Keratinocyte (primary cell): ENCODE data around the gene ATXN7L1. TPM values are rescaled to one million over a fixed set of nuclear protein-coding genes. Genes with fewer than 3 reads are reported as not detected.

Experiments
- DNase-seq: peaks from one replicate; pipeline ENCODE4 v3.0.0-alpha.2; 2011; ENCODE audit warnings: low read depth, missing footprints, low spot score
- FAIRE-seq: peaks from 2 replicates; lab custom pipeline; 2011; peaks lifted over from hg19 to GRCh38; lab: Jason Lieb, UNC
- H2AFZ ChIP-seq: 2 replicates; pipeline ENCODE4 v1.6.0; 2012; ENCODE audit warnings: low read length, control low read depth, inconsistent platforms; ENCODE audit not compliant: control insufficient read depth
- H3K27ac ChIP-seq: 2 replicates; pipeline ENCODE4 v1.5.1; 2011; ENCODE audit warnings: low read length; ENCODE audit not compliant: control insufficient read depth, insufficient read depth
- H3K27me3 ChIP-seq: 3 replicates; pipeline ENCODE4 v1.6.0; 2011; ENCODE audit warnings: low read length; ENCODE audit not compliant: control insufficient read depth, insufficient read depth; ENCODE audit errors: extremely low read depth
- H3K36me3 ChIP-seq, 2 experiments: 2 replicates in 1 of 2; 3 replicates in 1 of 2; pipeline ENCODE4 v1.5.1; 2011; ENCODE audit warnings: low read length in 2 of 2, mild to moderate bottlenecking in 1 of 2; ENCODE audit not compliant: control insufficient read depth in 2 of 2, insufficient read depth in 2 of 2; ENCODE audit errors: extremely low read depth in 1 of 2
- H3K4me1 ChIP-seq: 3 replicates; pipeline ENCODE4 v1.5.1; 2011; ENCODE audit warnings: low read length; ENCODE audit not compliant: control insufficient read depth, insufficient read depth; ENCODE audit errors: extremely low read depth
- H3K4me2 ChIP-seq: 3 replicates; pipeline ENCODE4 v1.6.0; 2011; ENCODE audit warnings: low read depth, low read length; ENCODE audit not compliant: control insufficient read depth, insufficient read depth; ENCODE audit errors: extremely low read depth
- H3K4me3 ChIP-seq, 3 experiments: fragments of 200-600 bp in 1 of 3; sonication (generic) in 1 of 3; 2 replicates in 2 of 3; 3 replicates in 1 of 3; pipeline ENCODE4 v1.5.1; 2011 to 2016; ENCODE audit warnings: low read length in 3 of 3, mild to moderate bottlenecking in 3 of 3, control low read depth in 2 of 3, inconsistent platforms in 1 of 3, low read depth in 1 of 3, mixed read lengths in 1 of 3, mixed run types in 1 of 3, moderate library complexity in 1 of 3; ENCODE audit not compliant: control insufficient read depth in 2 of 3, insufficient read depth in 2 of 3; ENCODE audit errors: extremely low read depth in 1 of 3
- H3K79me2 ChIP-seq: 2 replicates; pipeline ENCODE4 v1.6.0; 2012; ENCODE audit warnings: low read length; ENCODE audit not compliant: control insufficient read depth, insufficient read depth
- H3K9ac ChIP-seq: 3 replicates; pipeline ENCODE4 v1.6.0; 2011; ENCODE audit warnings: low read length; ENCODE audit not compliant: control insufficient read depth, insufficient read depth; ENCODE audit errors: extremely low read depth
- H3K9me1 ChIP-seq: 3 replicates; pipeline ENCODE4 v1.6.0; 2011; ENCODE audit warnings: low read length; ENCODE audit not compliant: control insufficient read depth, insufficient read depth; ENCODE audit errors: extremely low read depth
- H3K9me3 ChIP-seq: 2 replicates; pipeline ENCODE4 v1.5.1; 2012; ENCODE audit warnings: low read depth, low read length; ENCODE audit not compliant: control insufficient read depth
- H4K20me1 ChIP-seq: 3 replicates; pipeline ENCODE4 v1.6.0; 2011; ENCODE audit warnings: low read length; ENCODE audit not compliant: control insufficient read depth, insufficient read depth; ENCODE audit errors: extremely low read depth
- EZH2 ChIP-seq: IDR thresholded peaks from one replicate; pipeline ENCODE4 v1.6.1; 2012; ENCODE audit warnings: inconsistent platforms, mild to moderate bottlenecking, low read length, moderate library complexity
- dilution Hi-C: fragments of 300-500 bp; cut with MboI; formaldehyde crosslinking; loops from one replicate; pipeline ENCODE4 v1.7.0; 2020; ENCODE audit warnings: low sequenced_read_pairs; ENCODE audit not compliant: extremely low pct_ligation_motif_present
- polyA plus RNA-seq, 5 experiments: library from polyadenylated mRNA; depleted of rRNA in 3 of 5; stranded (reverse) in 3 of 5; stranded (forward) in 1 of 5; unstranded in 1 of 5; fragments of >200 nt; gene quantifications; 1 replicate in 1 of 5; 2 replicates in 3 of 5; 3 replicates in 1 of 5; pipeline versions ENCODE4 v1.2.1 to v1.2.3, GENCODE V29; 2011 to 2012; ENCODE audit warnings: missing spikeins in 2 of 5, low read depth in 1 of 5, low replicate concordance in 1 of 5
- TF ChIP-seq, protein P1 (sequence below), 3 experiments: IDR thresholded peaks in 1 of 3; conservative IDR thresholded peaks in 1 of 3; optimal IDR thresholded peaks in 1 of 3; 2 replicates in 2 of 3; 3 replicates in 1 of 3; pipeline versions ENCODE3 to v1.5.1; 2011; ENCODE audit warnings: low read length in 3 of 3, mild to moderate bottlenecking in 3 of 3, moderate library complexity in 2 of 3, control low read depth in 1 of 3, inconsistent platforms in 1 of 3; ENCODE audit not compliant: insufficient read depth in 2 of 3; ENCODE audit errors: extremely low read depth in 1 of 3

Gene ATXN7L1
- polyA plus RNA-seq, 1 donor (not counting 4 experiments of a cell fraction or from before 2014, with no cell fraction given): 4.8 TPM

DNA sequence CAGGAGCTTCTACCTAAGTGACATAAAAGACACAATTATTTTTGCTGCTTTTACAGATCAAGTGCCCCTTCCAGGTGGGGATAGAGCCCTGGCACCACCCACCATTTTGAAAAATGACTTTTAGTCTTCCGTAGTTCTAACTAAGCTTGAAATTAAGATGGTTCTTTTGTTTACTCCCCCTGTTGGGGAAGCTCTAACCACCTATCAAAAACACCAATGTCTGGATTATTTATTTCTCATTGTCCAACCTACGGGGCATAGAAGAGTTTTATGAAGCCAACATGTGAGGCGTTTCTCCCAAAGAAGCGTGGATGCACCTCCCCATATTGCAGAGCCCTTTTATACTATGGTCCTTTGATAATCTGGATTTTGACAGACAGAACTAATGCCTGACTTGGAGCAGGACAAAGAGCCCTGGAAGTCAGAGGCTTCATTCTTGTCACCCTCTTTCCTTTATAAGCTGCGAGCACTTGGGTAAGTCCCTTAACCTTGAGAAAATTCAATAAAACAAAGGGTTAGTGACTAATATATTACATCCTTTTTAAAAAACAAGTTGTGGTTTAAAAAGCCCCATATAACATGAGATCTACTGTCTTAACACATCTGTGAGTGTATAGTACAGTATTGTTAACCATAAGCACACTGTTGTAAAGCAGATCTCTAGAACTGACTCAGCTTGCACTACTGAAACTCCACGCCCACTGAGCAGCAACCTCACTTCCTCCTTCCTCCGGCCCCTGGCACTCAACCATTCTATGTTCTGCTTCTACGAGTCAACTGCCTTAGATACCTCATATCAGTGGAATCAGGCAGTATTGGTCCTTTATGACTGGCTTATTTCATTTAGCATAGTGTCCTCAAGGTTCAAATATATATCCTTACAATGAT is 67.5 kb downstream of the ATXN7L1 start:
- H3K9me3 ChIP-seq: no peaks in the 10 kb centered on the region
- H3K4me3 ChIP-seq: peak overlapping the region in 1 of 3 experiments; percentile 7
- H3K27me3 ChIP-seq: no peaks in the 10 kb centered on the region
- FAIRE-seq: peak; percentile 75
- DNase-seq: peak; percentile 69
- no peaks in the 10 kb centered on the region for H4K20me1 ChIP-seq
- H3K9ac ChIP-seq: peak overlapping the region; percentile 36
- H3K36me3 ChIP-seq: no peaks in the 10 kb centered on the region
- H3K27ac ChIP-seq: peak overlapping the region; percentile 73
- dilution Hi-C loops: no loop called here
- no peak for TF ChIP-seq EZH2
- H3K9me1 ChIP-seq: no peaks in the 10 kb centered on the region
- H2AFZ ChIP-seq: peak overlapping the region; percentile 89
- H3K4me2 ChIP-seq: peak overlapping the region; percentile 69
- H3K4me1 ChIP-seq: peaks cover 43% of the 10 kb centered on the region
- H3K79me2 ChIP-seq: no peaks in the 10 kb centered on the region

DNA sequence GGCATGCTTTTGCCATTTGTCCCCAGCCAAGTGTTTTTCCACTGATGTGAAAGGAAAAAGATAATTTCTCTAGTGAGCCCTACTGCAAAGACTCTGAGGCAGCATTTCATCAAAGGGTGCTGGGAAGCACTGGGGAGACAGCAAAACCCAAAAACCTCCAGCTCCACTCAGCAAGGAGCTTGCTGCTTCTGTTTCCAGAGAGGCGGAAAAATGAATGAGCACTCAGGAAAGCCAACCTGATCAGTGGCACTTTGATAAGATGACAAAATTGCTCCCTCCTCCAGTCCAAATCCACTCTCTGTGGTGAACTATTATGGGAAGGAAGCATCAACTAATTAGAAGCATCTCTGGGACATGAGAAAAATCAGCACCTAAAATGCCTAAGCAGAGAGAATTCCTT is 68.2 kb downstream of the ATXN7L1 start:
- Histone ChIP-seq H4K20me1 (no peaks in the 10 kb centered on the region), H2AFZ (no peak overlapping the region), H3K27ac (peak overlapping the region; percentile 73), H3K36me3 (no peaks in the 10 kb centered on the region), H3K4me1 (peaks cover 43% of the 10 kb centered on the region), H3K9ac (no peak overlapping the region), H3K9me1 (no peaks in the 10 kb centered on the region), H3K4me3 (no peak overlapping the region), H3K9me3 (no peaks in the 10 kb centered on the region), H3K27me3 (no peaks in the 10 kb centered on the region), H3K4me2 (no peak overlapping the region), H3K79me2 (no peaks in the 10 kb centered on the region)
- dilution Hi-C loops: no loop called here
- no peak for FAIRE-seq
- DNase-seq: no peak
- no peak for TF ChIP-seq EZH2
- TF ChIP-seq, protein P1, sequence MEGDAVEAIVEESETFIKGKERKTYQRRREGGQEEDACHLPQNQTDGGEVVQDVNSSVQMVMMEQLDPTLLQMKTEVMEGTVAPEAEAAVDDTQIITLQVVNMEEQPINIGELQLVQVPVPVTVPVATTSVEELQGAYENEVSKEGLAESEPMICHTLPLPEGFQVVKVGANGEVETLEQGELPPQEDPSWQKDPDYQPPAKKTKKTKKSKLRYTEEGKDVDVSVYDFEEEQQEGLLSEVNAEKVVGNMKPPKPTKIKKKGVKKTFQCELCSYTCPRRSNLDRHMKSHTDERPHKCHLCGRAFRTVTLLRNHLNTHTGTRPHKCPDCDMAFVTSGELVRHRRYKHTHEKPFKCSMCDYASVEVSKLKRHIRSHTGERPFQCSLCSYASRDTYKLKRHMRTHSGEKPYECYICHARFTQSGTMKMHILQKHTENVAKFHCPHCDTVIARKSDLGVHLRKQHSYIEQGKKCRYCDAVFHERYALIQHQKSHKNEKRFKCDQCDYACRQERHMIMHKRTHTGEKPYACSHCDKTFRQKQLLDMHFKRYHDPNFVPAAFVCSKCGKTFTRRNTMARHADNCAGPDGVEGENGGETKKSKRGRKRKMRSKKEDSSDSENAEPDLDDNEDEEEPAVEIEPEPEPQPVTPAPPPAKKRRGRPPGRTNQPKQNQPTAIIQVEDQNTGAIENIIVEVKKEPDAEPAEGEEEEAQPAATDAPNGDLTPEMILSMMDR (optimal IDR thresholded peaks at IDR 0.05 in 1 of 3, IDR thresholded peaks at IDR 0.05 in 1 of 3, conservative IDR thresholded peaks at IDR 0.05 in 1 of 3; ENCODE audit: extremely low read depth in 1 of 3, insufficient read depth in 2 of 3, low read length in 3 of 3): no peak
